K562 (cell line): ENCODE measurements around the gene ZNF197.
"Not testable (repeated sequence)": the region's sequence is repeated elsewhere in the genome, so short reads cannot be mapped to it uniquely, and the experiment has no call there.

ENCODE experiments used
- ZC3H11A ChIP-seq: IDR thresholded peaks from 2 replicates; pipeline ENCODE4 v1.6.1; 2012; ENCODE audit warnings: low read depth, low read length, improper control_type of control experiment
- TF ChIP-seq, protein P1 (sequence below), 3 experiments: IDR thresholded peaks in 2 of 3; conservative IDR thresholded peaks in 1 of 3; 2 replicates each; pipeline ENCODE4 v1.5.1; 2011 to 2012; ENCODE audit warnings: low read length in 3 of 3, mild to moderate bottlenecking in 3 of 3, control low read depth in 2 of 3, improper control_type of control experiment in 1 of 3, inconsistent platforms in 1 of 3, low read depth in 1 of 3, mixed read lengths in 1 of 3, moderate library complexity in 1 of 3; ENCODE audit not compliant: insufficient read depth in 2 of 3

DNA sequence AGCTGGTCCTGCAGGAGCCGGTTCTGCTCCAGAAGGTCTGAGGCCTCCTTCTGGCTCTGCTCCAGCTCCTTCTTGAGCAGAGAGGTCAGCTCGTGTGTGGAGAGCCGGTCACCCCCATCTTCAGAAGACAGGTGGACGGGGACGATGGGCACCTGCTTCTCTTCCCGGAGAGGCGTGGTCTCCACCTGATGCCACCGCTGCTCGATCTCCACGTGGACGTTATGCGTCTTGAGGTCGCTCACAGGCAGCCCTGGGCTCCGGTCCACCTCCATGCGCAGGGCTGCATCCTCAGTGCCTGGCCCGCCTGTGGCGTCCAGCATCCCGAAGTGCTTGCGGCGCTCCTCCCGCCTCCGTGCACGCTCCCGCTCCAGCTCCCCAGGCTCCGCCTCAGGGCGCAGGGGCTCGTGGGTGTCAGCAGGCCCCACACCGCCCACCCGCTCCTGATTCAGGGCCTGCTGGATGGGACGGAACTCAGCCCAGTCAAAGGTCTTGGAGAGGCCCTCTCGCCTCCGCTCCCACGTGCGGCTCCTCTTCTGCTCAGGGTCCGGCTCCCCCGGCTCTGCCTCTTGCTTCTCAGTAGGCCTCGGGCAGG is 45.8 kb upstream of the ZNF197 start:
- TF ChIP-seq, protein P1, sequence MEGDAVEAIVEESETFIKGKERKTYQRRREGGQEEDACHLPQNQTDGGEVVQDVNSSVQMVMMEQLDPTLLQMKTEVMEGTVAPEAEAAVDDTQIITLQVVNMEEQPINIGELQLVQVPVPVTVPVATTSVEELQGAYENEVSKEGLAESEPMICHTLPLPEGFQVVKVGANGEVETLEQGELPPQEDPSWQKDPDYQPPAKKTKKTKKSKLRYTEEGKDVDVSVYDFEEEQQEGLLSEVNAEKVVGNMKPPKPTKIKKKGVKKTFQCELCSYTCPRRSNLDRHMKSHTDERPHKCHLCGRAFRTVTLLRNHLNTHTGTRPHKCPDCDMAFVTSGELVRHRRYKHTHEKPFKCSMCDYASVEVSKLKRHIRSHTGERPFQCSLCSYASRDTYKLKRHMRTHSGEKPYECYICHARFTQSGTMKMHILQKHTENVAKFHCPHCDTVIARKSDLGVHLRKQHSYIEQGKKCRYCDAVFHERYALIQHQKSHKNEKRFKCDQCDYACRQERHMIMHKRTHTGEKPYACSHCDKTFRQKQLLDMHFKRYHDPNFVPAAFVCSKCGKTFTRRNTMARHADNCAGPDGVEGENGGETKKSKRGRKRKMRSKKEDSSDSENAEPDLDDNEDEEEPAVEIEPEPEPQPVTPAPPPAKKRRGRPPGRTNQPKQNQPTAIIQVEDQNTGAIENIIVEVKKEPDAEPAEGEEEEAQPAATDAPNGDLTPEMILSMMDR (IDR thresholded peaks at IDR 0.05 in 2 of 3, conservative IDR thresholded peaks at IDR 0.05 in 1 of 3; ENCODE audit: insufficient read depth in 2 of 3, low read depth in 1 of 3, low read length in 3 of 3), result not testable (repeated sequence)
- TF ChIP-seq ZC3H11A, result not testable (repeated sequence)
